IPS-15b (cell line): Measurements from ENCODE around the gene FNDC3B.

ENCODE experiments used
- H3K27me3 ChIP-seq: one replicate; pipeline ENCODE4 v1.6.1; 2013; ENCODE audit warnings: low read length; ENCODE audit not compliant: control insufficient read depth, insufficient read depth
- H3K36me3 ChIP-seq: one replicate; pipeline ENCODE4 v1.6.1; 2013; ENCODE audit warnings: low read length; ENCODE audit not compliant: control insufficient read depth, insufficient read depth
- H3K4me1 ChIP-seq: one replicate; pipeline ENCODE4 v1.6.1; 2013; ENCODE audit warnings: mild to moderate bottlenecking, low read length; ENCODE audit not compliant: control insufficient read depth, insufficient read depth
- H3K4me3 ChIP-seq: one replicate; pipeline ENCODE4 v1.5.1; 2013; ENCODE audit warnings: low read depth, low read length
- H3K9ac ChIP-seq: one replicate; pipeline ENCODE4 v1.6.1; 2013; ENCODE audit warnings: low read depth, mild to moderate bottlenecking, low read length
- H3K9me3 ChIP-seq: one replicate; pipeline ENCODE4 v1.6.1; 2013; ENCODE audit warnings: mild to moderate bottlenecking, low read length; ENCODE audit not compliant: control insufficient read depth, insufficient read depth

The FNDC3B gene

GRCh38 chr3:172296248-172296974 lies 257.0 kb downstream of the FNDC3B start:
- H3K9ac ChIP-seq, result no peak overlapping the region
- H3K36me3 ChIP-seq, result peaks cover 5% of the 10 kb centered on the region
- no peaks in the 10 kb centered on the region for H3K9me3 ChIP-seq
- peaks cover 17% of the 10 kb centered on the region for H3K4me1 ChIP-seq
- H3K27me3 ChIP-seq, result no peaks in the 10 kb centered on the region
- no peak overlapping the region for H3K4me3 ChIP-seq

GRCh38 chr3:172296975-172297332 lies 257.6 kb downstream of the FNDC3B start:
- Histone ChIP-seq H3K27me3 (no peaks in the 10 kb centered on the region), H3K36me3 (peaks cover 5% of the 10 kb centered on the region), H3K4me1 (peaks cover 18% of the 10 kb centered on the region), H3K9me3 (no peaks in the 10 kb centered on the region), H3K4me3 (no peak overlapping the region), H3K9ac (no peak overlapping the region)

GRCh38 chr3:172298247-172298646 lies 258.9 kb downstream of the FNDC3B start:
- Histone ChIP-seq H3K4me3 (no peak overlapping the region), H3K4me1 (peaks cover 18% of the 10 kb centered on the region), H3K9me3 (no peaks in the 10 kb centered on the region), H3K27me3 (no peaks in the 10 kb centered on the region), H3K36me3 (peaks cover 5% of the 10 kb centered on the region), H3K9ac (no peak overlapping the region)

- H3K9ac ChIP-seq, result no peak overlapping the region
- peaks cover 18% of the 10 kb centered on the region for H3K4me1 ChIP-seq
- H3K36me3 ChIP-seq, result peaks cover 5% of the 10 kb centered on the region
- no peak overlapping the region for H3K4me3 ChIP-seq
- H3K27me3 ChIP-seq, result no peaks in the 10 kb centered on the region
- no peaks in the 10 kb centered on the region for H3K9me3 ChIP-seq
Measured at GRCh38 chr3:172300187-172300586, 260.8 kb downstream of the FNDC3B start.

- H3K4me1 ChIP-seq, result peaks cover 18% of the 10 kb centered on the region
- no peak overlapping the region for H3K9ac ChIP-seq
- H3K27me3 ChIP-seq, result no peaks in the 10 kb centered on the region
- H3K9me3 ChIP-seq, result no peaks in the 10 kb centered on the region
- H3K4me3 ChIP-seq, result no peak overlapping the region
- peaks cover 5% of the 10 kb centered on the region for H3K36me3 ChIP-seq
Measured at GRCh38 chr3:172300862-172301261, 261.5 kb downstream of the FNDC3B start.

- peaks cover 18% of the 10 kb centered on the region for H3K4me1 ChIP-seq
- H3K9ac ChIP-seq, result no peak overlapping the region
- no peak overlapping the region for H3K4me3 ChIP-seq
- H3K36me3 ChIP-seq, result no peaks in the 10 kb centered on the region
- H3K27me3 ChIP-seq, result no peaks in the 10 kb centered on the region
- no peaks in the 10 kb centered on the region for H3K9me3 ChIP-seq
Measured at GRCh38 chr3:172302203-172302602, 262.8 kb downstream of the FNDC3B start.

- H3K27me3 ChIP-seq, result no peaks in the 10 kb centered on the region
Measured at GRCh38 chr3:172303181-172303580, 263.8 kb downstream of the FNDC3B start.

GRCh38 chr3:172303941-172304558 lies 264.7 kb downstream of the FNDC3B start:
- Histone ChIP-seq H3K9ac (no peak overlapping the region), H3K4me3 (no peak overlapping the region), H3K27me3 (no peaks in the 10 kb centered on the region), H3K9me3 (no peaks in the 10 kb centered on the region), H3K4me1 (peaks cover 18% of the 10 kb centered on the region), H3K36me3 (no peaks in the 10 kb centered on the region)

More at GRCh38 chr3:172303181-172303580, 263.8 kb downstream of the FNDC3B start:
- Histone ChIP-seq H3K9me3 (no peaks in the 10 kb centered on the region), H3K4me1 (peaks cover 18% of the 10 kb centered on the region), H3K36me3 (no peaks in the 10 kb centered on the region), H3K4me3 (no peak overlapping the region), H3K9ac (no peak overlapping the region)

- Histone ChIP-seq H3K4me3 (no peak overlapping the region), H3K36me3 (no peaks in the 10 kb centered on the region), H3K9me3 (no peaks in the 10 kb centered on the region), H3K4me1 (peaks cover 10% of the 10 kb centered on the region), H3K27me3 (no peaks in the 10 kb centered on the region), H3K9ac (no peak overlapping the region)
Measured at GRCh38 chr3:172305552-172305951, 266.2 kb downstream of the FNDC3B start.

- no peaks in the 10 kb centered on the region for H3K27me3 ChIP-seq
- no peak overlapping the region for H3K9ac ChIP-seq
- no peaks in the 10 kb centered on the region for H3K9me3 ChIP-seq
- H3K4me1 ChIP-seq, result peaks cover 6% of the 10 kb centered on the region
- H3K4me3 ChIP-seq, result no peak overlapping the region
- no peaks in the 10 kb centered on the region for H3K36me3 ChIP-seq
Measured at GRCh38 chr3:172305974-172306373, 266.6 kb downstream of the FNDC3B start.

GRCh38 chr3:172307141-172307560 lies 267.8 kb downstream of the FNDC3B start:
- no peak overlapping the region for H3K4me3 ChIP-seq
- peaks cover 4% of the 10 kb centered on the region for H3K36me3 ChIP-seq
- H3K9ac ChIP-seq, result no peak overlapping the region
- H3K27me3 ChIP-seq, result no peaks in the 10 kb centered on the region
- H3K4me1 ChIP-seq, result no peaks in the 10 kb centered on the region
- H3K9me3 ChIP-seq, result no peaks in the 10 kb centered on the region

GRCh38 chr3:172309059-172309458 lies 269.7 kb downstream of the FNDC3B start:
- Histone ChIP-seq H3K4me1 (no peaks in the 10 kb centered on the region), H3K4me3 (no peak overlapping the region), H3K9me3 (no peaks in the 10 kb centered on the region), H3K9ac (no peak overlapping the region), H3K27me3 (no peaks in the 10 kb centered on the region), H3K36me3 (peaks cover 4% of the 10 kb centered on the region)
